LHCN-M2 (cell line): ENCODE data around the gene NFKBIE. TPM values are rescaled to one million over a fixed set of nuclear protein-coding genes. Genes with fewer than 3 reads are reported as not detected.
"Not testable (repeated sequence)": the region's sequence is repeated elsewhere in the genome, so short reads cannot be mapped to it uniquely, and the experiment has no call there.

ENCODE experiments used
- DNase-seq: peaks from one replicate; pipeline ENCODE4 v3.0.0-alpha.2; 2012; ENCODE audit warnings: low read depth
- polyA plus RNA-seq: library from polyadenylated mRNA; unstranded; fragments of >200 nt; gene quantifications from one replicate; pipeline ENCODE4 v1.2.1, GENCODE V29; 2012; ENCODE audit warnings: missing spikeins
- total RNA-seq: library from RNA; depleted of rRNA; stranded (reverse); fragments of >200 nt; gene quantifications from 2 replicates; pipeline ENCODE4 v1.2.3, GENCODE V29; 2014; rRNA removed

The NFKBIE gene
- total RNA-seq, result 8.6 and 11.5 TPM in 2 replicates
- 5.1 TPM for polyA plus RNA-seq

GRCh38 chr6:44265007-44265721 is at the start of gene NFKBIE:
TSS of gene NFKBIE (minus strand) at chr6:44265551. CDS start at chr6:44265346, 205 bp downstream.
- peak; percentile 84 for DNase-seq

- not testable (repeated sequence) for DNase-seq
Measured at GRCh38 chr6:44314657-44315056, 49.3 kb upstream of the NFKBIE start.

GRCh38 chr6:44312901-44313788 is 47.8 kb upstream of the NFKBIE start, which contains the start of gene AARS2:
TSS of gene AARS2 (minus strand) at chr6:44313347. CDS start at chr6:44313323, 24 bp downstream.
- DNase-seq, result peak; percentile 84

- DNase-seq, result no peak
Measured at GRCh38 chr6:44311767-44312166, 46.4 kb upstream of the NFKBIE start.

GRCh38 chr6:44311304-44311703 is 46.0 kb upstream of the NFKBIE start:
- no peak for DNase-seq

GRCh38 chr6:44310241-44310640 is 44.9 kb upstream of the NFKBIE start:
- no peak for DNase-seq

- DNase-seq, result no peak
Measured at GRCh38 chr6:44309631-44310030, 44.3 kb upstream of the NFKBIE start.

GRCh38 chr6:44309092-44309491 is 43.7 kb upstream of the NFKBIE start:
- DNase-seq, result peak; percentile 90

- no peak for DNase-seq
Measured at GRCh38 chr6:44307217-44307616, 41.9 kb upstream of the NFKBIE start.

- DNase-seq, result no peak
Measured at GRCh38 chr6:44306710-44307109, 41.4 kb upstream of the NFKBIE start.

GRCh38 chr6:44305200-44305725 is 39.9 kb upstream of the NFKBIE start:
- DNase-seq, result no peak

GRCh38 chr6:44304282-44305199 is 39.2 kb upstream of the NFKBIE start:
- DNase-seq, result peak; percentile 34

- DNase-seq, result no peak
Measured at GRCh38 chr6:44303842-44304241, 38.5 kb upstream of the NFKBIE start.

GRCh38 chr6:44302856-44303255 is 37.5 kb upstream of the NFKBIE start:
- DNase-seq, result no peak

GRCh38 chr6:44301782-44302564 is 36.6 kb upstream of the NFKBIE start:
- no peak for DNase-seq

- no peak for DNase-seq
Measured at GRCh38 chr6:44301106-44301505, 35.8 kb upstream of the NFKBIE start.

GRCh38 chr6:44300292-44300823 is 35.0 kb upstream of the NFKBIE start:
- DNase-seq, result no peak

GRCh38 chr6:44298864-44299263 is 33.5 kb upstream of the NFKBIE start:
- DNase-seq, result no peak

- DNase-seq, result no peak
Measured at GRCh38 chr6:44298055-44298803, 32.9 kb upstream of the NFKBIE start.
